Activated naive CD4-positive, alpha-beta T cell treated with anti-CD3 and anti-CD28 coated beads, Interleukin-2, amount 50 U/mL, for 24 hours (primary cell): ENCODE measurements around the gene ZNF22.

ENCODE experiments used
- H3K27ac Mint-ChIP-seq: one replicate; pipeline ENCODE4 v1.8.0; 2021; ENCODE audit warnings: mild to moderate bottlenecking, mixed read lengths
- H3K27me3 Mint-ChIP-seq: one replicate; pipeline ENCODE4 v1.8.0; 2021; ENCODE audit warnings: mixed read lengths
- H3K36me3 Mint-ChIP-seq: one replicate; pipeline ENCODE4 v1.8.0; 2021; ENCODE audit warnings: mixed read lengths
- H3K4me1 Mint-ChIP-seq: one replicate; pipeline ENCODE4 v1.8.0; 2021; ENCODE audit warnings: mixed read lengths
- H3K4me3 Mint-ChIP-seq: one replicate; pipeline ENCODE4 v1.8.0; 2021; ENCODE audit warnings: mild to moderate bottlenecking, mixed read lengths
- H3K9me3 Mint-ChIP-seq: one replicate; pipeline ENCODE4 v1.8.0; 2021; ENCODE audit warnings: mixed read lengths

ZNF22 gene

GRCh38 chr10:44961931-44962750 lies 38.6 kb upstream of the ZNF22 start:
- Mint-ChIP-seq H3K27ac (no peak overlapping the region), H3K4me1 (peaks cover 31% of the 10 kb centered on the region), H3K4me3 (no peak overlapping the region)

GRCh38 chr10:44962870-44963738 lies 37.6 kb upstream of the ZNF22 start:
- Mint-ChIP-seq H3K27me3 (no peaks in the 10 kb centered on the region), H3K4me1 (peaks cover 35% of the 10 kb centered on the region), H3K36me3 (no peaks in the 10 kb centered on the region), H3K4me3 (no peak overlapping the region), H3K27ac (no peak overlapping the region), H3K9me3 (no peaks in the 10 kb centered on the region)

More at GRCh38 chr10:44961931-44962750, 38.6 kb upstream of the ZNF22 start:
- no peaks in the 10 kb centered on the region for H3K9me3 Mint-ChIP-seq
- H3K36me3 Mint-ChIP-seq, result no peaks in the 10 kb centered on the region
- H3K27me3 Mint-ChIP-seq, result no peaks in the 10 kb centered on the region

GRCh38 chr10:44963772-44964633 lies 36.7 kb upstream of the ZNF22 start:
- H3K36me3 Mint-ChIP-seq, result no peaks in the 10 kb centered on the region
- peaks cover 35% of the 10 kb centered on the region for H3K4me1 Mint-ChIP-seq
- no peak overlapping the region for H3K4me3 Mint-ChIP-seq

GRCh38 chr10:44965104-44965503 lies 35.6 kb upstream of the ZNF22 start:
- no peak overlapping the region for H3K27ac Mint-ChIP-seq
- no peaks in the 10 kb centered on the region for H3K9me3 Mint-ChIP-seq
- H3K27me3 Mint-ChIP-seq, result no peaks in the 10 kb centered on the region
- no peak overlapping the region for H3K4me3 Mint-ChIP-seq
- H3K4me1 Mint-ChIP-seq, result peaks cover 35% of the 10 kb centered on the region
- no peaks in the 10 kb centered on the region for H3K36me3 Mint-ChIP-seq

More at GRCh38 chr10:44963772-44964633, 36.7 kb upstream of the ZNF22 start:
- Mint-ChIP-seq H3K27ac (no peak overlapping the region), H3K27me3 (no peaks in the 10 kb centered on the region), H3K9me3 (no peaks in the 10 kb centered on the region)

DNA sequence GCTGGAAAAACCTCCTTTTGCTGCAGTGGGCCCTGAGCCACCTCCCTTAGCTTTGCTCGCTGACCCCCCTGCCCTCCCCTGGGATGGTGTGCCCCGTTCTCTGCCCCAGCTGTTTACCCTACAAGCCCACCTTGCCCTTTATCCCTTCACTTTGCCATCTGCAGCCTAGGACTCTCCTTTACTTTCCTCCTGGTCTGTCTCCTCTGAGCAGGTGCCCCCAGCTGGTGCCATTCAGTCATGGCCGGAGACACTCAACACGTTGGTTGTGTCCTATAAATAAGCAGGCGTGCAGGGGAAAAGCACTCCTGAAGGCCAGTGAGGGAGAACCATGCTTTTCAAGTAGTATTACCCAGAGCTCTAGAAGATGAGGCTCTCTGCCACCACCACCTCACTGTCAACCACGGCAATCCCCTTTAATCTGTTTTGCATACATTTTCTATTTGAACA lies 35.0 kb upstream of the ZNF22 start:
- no peaks in the 10 kb centered on the region for H3K36me3 Mint-ChIP-seq
- H3K27me3 Mint-ChIP-seq, result no peaks in the 10 kb centered on the region
- no peaks in the 10 kb centered on the region for H3K9me3 Mint-ChIP-seq
- peaks cover 29% of the 10 kb centered on the region for H3K4me1 Mint-ChIP-seq
- H3K27ac Mint-ChIP-seq, result no peak overlapping the region
- H3K4me3 Mint-ChIP-seq, result no peak overlapping the region

DNA sequence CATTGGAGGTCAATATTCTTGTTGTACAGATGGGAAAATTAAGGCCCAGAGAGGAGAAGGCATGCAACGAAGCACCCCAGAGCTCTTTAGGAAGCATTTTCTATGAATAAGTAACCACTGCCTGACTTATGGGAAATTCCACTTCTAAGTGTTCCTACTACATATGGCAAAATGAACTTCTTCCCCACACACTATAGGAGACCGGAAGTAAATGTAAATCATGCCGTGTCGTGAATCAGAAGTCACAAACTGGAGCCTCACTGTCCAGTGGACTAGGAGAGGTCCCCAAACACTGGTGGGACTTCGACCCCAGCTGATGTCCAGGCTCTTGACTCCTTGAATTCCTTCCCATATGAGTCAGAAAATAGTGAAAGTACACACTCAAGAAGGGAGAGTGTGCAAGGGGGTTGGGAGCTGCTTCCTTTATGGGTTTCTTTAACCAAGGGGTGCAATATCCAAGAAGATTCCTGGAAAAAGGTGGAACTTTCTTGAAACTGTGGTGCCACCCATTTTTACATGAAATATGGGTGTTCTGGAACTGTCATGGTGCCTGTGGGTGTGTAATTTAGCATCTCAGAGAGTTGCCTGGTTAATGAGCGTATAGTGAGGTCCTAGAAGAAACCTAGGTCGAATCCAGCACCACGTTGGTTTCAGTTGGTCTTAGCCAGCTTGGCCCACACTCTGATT lies 34.5 kb upstream of the ZNF22 start:
- H3K4me3 Mint-ChIP-seq, result no peak overlapping the region
- peaks cover 29% of the 10 kb centered on the region for H3K4me1 Mint-ChIP-seq
- H3K36me3 Mint-ChIP-seq, result no peaks in the 10 kb centered on the region
- no peaks in the 10 kb centered on the region for H3K9me3 Mint-ChIP-seq
- no peak overlapping the region for H3K27ac Mint-ChIP-seq
- H3K27me3 Mint-ChIP-seq, result no peaks in the 10 kb centered on the region

DNA sequence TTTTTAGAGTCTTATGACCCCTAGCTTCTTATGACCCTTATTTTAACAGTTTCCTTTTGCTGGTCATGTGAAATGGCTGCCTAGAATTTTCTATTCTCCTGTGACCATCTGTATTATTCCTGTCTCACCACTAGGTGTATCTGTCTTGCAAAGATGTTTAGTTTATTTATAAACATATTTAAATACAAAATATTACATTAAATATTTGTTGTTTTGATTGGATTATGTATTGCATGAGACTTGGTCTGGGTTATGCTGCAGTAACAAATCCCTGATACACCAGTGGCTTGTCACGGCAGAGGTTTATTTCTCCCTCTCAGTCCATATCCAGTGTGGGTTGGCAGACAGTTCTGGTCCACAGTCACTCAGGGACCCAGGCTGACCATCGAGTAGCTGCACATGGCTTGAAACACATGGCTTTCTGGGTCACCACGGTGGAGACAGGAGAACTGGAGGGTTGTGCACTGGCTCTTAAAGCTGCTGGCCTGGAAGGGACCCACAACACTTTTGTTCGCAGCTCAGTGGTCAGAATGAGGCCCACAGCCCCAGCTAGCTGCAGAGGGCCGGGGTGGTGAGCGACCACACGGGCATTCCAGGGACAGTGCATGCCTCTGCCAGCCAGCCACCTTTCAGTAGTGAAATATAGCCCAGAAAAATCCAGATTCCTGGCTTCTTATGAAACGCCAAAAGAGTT lies 33.8 kb upstream of the ZNF22 start:
- H3K4me1 Mint-ChIP-seq, result peaks cover 29% of the 10 kb centered on the region
- H3K27me3 Mint-ChIP-seq, result no peaks in the 10 kb centered on the region
- H3K4me3 Mint-ChIP-seq, result no peak overlapping the region
- no peak overlapping the region for H3K27ac Mint-ChIP-seq
- no peaks in the 10 kb centered on the region for H3K36me3 Mint-ChIP-seq
- H3K9me3 Mint-ChIP-seq, result no peaks in the 10 kb centered on the region

- H3K9me3 Mint-ChIP-seq, result no peaks in the 10 kb centered on the region
- H3K4me1 Mint-ChIP-seq, result peaks cover 29% of the 10 kb centered on the region
- no peaks in the 10 kb centered on the region for H3K36me3 Mint-ChIP-seq
- no peaks in the 10 kb centered on the region for H3K27me3 Mint-ChIP-seq
- H3K4me3 Mint-ChIP-seq, result no peak overlapping the region
- H3K27ac Mint-ChIP-seq, result no peak overlapping the region
Measured at GRCh38 chr10:44967616-44968015, 33.1 kb upstream of the ZNF22 start.

GRCh38 chr10:44968091-44968490 lies 32.6 kb upstream of the ZNF22 start:
- Mint-ChIP-seq H3K9me3 (no peaks in the 10 kb centered on the region), H3K27ac (no peak overlapping the region), H3K4me1 (peaks cover 29% of the 10 kb centered on the region), H3K27me3 (no peaks in the 10 kb centered on the region), H3K4me3 (no peak overlapping the region), H3K36me3 (no peaks in the 10 kb centered on the region)

DNA sequence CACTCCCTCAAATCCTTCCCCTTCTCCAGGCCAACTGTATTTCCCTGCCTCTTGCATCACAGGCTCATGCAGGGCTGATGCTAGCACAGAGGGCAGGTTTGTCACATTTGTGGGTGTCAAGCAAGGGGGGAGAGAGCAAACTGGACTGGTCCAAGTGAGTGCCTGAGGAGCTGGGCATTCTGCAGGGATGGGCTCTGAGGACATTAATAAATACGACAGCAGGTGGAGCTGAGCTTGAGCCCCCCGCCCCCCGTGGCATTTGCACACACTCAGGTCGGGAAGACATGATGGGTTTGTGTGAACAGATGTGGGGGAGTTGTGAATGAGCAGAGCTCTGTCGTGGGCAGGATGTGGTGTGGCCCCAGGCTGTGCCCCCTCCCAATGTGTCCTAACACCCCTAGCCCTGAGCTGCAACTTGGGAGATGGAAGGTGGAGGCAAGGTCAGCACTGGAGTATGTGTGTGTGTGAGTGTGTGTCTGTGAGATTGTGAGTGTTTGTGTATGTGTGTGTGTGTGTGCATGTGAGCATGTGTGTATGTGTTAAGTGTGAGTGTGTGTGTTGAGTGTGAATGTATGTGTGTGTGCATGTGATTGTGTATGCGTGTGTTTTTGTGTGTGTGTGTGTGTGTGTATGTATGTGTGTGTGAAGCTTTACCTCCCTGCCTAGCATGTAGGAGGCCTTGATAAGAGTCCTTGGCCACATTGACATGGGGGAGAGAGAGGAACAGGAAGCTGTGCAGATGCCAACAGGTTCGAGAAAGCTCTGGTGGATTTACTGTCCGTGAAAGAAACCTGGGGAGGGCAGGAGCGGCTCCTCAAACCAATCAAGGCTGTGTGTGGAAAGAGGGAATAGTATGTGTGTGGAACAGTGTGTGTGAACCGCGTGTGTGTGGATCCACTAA lies 32.0 kb upstream of the ZNF22 start:
- Mint-ChIP-seq H3K4me3 (peak overlapping the region; percentile 0), H3K4me1 (peaks cover 29% of the 10 kb centered on the region)

DNA sequence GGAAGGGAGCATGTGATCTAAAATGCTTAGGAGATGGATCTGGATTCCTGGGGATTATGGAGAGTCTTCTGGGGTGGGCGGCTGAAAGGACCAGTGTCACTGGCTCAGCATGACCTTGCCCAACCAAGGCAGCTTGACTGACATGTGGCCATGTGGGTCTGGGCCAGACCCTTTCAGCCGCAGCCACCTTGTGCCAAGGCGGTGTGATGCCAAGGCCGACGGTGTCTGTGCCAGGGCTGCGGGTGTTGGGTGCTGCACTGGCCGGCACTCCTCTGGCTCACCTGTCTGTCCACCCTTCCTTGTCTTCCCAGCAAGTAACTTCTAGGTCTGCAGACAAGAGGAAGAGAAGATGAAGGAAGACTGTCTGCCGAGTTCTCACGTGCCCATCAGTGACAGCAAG lies 30.9 kb upstream of the ZNF22 start:
- Mint-ChIP-seq H3K9me3 (no peaks in the 10 kb centered on the region), H3K4me1 (peaks cover 29% of the 10 kb centered on the region), H3K27me3 (no peaks in the 10 kb centered on the region), H3K4me3 (no peak overlapping the region), H3K27ac (no peak overlapping the region), H3K36me3 (no peaks in the 10 kb centered on the region)

More for the DNA sequence above, 32.0 kb upstream of the ZNF22 start:
- Mint-ChIP-seq H3K27ac (peak overlapping the region; percentile 14), H3K27me3 (no peaks in the 10 kb centered on the region), H3K9me3 (no peaks in the 10 kb centered on the region), H3K36me3 (no peaks in the 10 kb centered on the region)

DNA sequence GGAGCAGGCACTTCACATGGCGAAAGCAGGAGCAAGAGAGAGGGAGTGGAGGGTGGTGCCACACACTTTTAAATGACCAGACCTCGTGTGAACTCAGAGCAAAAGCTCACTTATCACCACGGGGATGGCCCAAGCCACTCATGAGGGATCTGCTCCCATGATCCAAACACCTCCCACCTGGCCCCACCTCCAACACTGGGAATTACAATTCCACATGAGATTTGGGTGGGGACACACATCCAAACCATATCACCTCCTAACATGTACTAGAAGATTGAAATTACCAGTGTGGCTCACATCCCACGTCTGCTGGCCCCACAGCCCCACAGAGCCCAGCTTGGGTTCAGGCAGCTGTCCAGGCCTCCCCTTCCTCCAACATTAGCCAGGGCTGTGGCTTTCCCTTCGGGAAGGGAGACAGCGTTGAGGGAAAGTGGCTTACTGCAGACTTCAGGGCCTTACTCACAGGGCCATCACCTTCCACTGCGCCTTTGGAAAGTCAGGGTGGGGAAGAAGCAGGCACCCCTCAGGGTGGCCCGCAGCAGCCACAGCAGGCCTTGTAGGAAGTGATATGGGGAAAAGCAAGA lies 29.8 kb upstream of the ZNF22 start:
- H3K9me3 Mint-ChIP-seq, result no peaks in the 10 kb centered on the region
- H3K27me3 Mint-ChIP-seq, result no peaks in the 10 kb centered on the region
- no peak overlapping the region for H3K27ac Mint-ChIP-seq
- H3K4me3 Mint-ChIP-seq, result no peak overlapping the region
- H3K4me1 Mint-ChIP-seq, result peaks cover 25% of the 10 kb centered on the region
- H3K36me3 Mint-ChIP-seq, result no peaks in the 10 kb centered on the region

- H3K27me3 Mint-ChIP-seq, result no peaks in the 10 kb centered on the region
- no peak overlapping the region for H3K4me3 Mint-ChIP-seq
- H3K27ac Mint-ChIP-seq, result no peak overlapping the region
- no peaks in the 10 kb centered on the region for H3K9me3 Mint-ChIP-seq
- H3K36me3 Mint-ChIP-seq, result no peaks in the 10 kb centered on the region
- peaks cover 20% of the 10 kb centered on the region for H3K4me1 Mint-ChIP-seq
Measured at GRCh38 chr10:44971434-44971833, 29.3 kb upstream of the ZNF22 start.
